ENCODE measurements around the gene RPS6KB2. TPM values are rescaled to one million over a fixed set of nuclear protein-coding genes. Genes with fewer than 3 reads are reported as not detected.

RPS6KB2 gene
- total RNA-seq, 4 donors from 2014 or later, result 22.2 to 35.4 (median 27.0) TPM

DNA sequence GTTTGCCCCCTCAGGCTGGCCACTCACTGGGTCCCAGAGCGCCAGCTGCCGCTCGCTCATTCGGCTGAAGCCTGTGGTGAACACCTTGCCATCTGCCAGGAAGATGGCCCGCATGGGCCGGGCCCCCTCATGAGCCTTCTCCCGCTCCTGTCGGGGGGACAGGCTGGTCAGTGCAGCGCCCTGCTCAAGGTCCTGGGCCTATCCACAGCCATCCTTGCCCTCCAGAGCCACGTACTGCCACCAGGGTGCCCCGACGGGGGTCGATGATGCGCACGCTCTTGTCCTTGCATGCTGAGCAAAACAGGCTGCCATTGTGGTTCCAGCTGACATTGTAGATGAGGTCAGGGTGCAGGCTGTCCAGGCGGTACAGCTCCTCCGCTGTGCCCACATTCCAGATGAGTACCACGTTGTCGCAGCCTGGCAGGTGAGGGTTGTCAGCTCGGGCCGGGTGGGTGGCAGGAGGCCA, 12.8 kb downstream of the RPS6KB2 start:
- TF ChIP-seq, protein P1, sequence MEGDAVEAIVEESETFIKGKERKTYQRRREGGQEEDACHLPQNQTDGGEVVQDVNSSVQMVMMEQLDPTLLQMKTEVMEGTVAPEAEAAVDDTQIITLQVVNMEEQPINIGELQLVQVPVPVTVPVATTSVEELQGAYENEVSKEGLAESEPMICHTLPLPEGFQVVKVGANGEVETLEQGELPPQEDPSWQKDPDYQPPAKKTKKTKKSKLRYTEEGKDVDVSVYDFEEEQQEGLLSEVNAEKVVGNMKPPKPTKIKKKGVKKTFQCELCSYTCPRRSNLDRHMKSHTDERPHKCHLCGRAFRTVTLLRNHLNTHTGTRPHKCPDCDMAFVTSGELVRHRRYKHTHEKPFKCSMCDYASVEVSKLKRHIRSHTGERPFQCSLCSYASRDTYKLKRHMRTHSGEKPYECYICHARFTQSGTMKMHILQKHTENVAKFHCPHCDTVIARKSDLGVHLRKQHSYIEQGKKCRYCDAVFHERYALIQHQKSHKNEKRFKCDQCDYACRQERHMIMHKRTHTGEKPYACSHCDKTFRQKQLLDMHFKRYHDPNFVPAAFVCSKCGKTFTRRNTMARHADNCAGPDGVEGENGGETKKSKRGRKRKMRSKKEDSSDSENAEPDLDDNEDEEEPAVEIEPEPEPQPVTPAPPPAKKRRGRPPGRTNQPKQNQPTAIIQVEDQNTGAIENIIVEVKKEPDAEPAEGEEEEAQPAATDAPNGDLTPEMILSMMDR (IDR thresholded peaks at IDR 0.05; ENCODE audit: low read depth), result no peak

DNA sequence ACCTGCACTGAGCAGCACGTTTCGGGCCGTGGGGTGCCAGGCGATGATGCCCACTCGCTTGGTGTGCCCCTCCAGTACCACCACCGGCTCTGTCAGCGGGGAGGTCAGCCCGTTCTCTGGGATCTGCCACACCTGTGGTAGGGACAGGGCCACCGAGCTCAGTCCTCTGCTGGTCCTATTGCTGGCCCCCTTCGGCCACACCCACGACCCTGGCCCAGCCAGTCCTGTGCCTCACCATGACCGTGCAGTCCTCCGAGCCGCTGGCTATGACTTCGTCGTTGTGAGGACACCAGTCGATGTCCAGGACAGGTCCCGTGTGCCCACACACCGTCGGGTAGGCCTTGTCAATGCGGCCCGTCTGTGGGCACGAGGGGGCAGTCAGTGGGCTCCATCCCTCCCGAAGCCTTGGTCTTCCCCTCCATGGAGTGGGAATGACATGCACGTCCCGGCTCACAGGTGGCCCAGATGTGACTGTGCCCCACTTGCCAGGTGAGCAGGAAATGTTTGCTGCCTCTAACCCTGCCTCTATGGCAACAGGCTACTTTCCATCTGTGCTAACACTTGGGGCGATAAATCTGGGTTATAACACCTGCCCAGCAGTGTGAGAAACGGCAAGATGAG, 13.5 kb downstream of the RPS6KB2 start:
- TF ChIP-seq, protein P1 (IDR thresholded peaks at IDR 0.05; ENCODE audit: low read depth), result no peak

DNA sequence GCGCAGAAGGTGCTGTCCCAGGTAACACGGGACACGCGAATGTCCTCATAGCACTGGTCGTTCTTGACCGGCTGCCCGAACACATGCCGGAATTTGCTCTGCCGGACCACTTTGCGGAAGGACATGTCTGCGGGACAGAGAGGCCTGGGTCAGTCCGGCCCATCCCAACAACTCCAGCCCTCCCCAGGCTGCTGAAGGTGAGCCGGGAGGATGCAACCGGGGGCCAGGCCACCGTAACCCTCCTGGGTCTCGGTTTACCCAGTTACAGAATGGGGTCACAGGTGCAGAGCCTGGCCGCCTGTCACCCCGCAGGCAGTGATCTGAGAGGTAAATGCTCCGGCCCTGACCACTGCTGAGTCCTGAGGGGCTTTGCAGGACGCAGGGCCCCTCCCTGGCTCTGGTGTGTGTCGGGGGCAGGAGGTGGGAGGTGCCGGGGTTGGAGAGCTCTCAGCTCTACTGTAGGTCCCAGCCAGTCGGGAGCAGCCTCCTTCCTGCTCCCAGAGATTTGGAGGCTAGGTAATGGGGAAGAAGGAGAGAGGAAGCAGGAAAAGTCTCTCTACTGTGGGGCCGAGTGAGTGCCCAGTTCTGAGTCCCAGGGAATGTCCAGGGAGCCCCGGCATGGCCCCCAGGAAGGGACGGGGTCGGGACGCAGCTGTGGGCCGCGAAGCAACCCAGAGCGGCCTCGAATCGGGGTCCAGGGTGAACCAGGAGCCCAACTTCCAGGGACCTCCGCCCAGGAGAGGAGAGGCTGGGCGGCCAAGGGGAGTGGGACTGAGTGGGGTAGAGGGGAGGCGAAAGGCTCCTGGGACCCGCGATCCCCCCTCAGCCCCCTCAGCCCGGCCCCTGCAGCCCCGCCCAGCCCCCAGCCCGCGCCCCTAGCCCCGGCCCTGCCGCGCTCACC, 14.5 kb downstream of the RPS6KB2 start:
- TF ChIP-seq, protein P1 (IDR thresholded peaks at IDR 0.05; ENCODE audit: low read depth), result no peak

DNA sequence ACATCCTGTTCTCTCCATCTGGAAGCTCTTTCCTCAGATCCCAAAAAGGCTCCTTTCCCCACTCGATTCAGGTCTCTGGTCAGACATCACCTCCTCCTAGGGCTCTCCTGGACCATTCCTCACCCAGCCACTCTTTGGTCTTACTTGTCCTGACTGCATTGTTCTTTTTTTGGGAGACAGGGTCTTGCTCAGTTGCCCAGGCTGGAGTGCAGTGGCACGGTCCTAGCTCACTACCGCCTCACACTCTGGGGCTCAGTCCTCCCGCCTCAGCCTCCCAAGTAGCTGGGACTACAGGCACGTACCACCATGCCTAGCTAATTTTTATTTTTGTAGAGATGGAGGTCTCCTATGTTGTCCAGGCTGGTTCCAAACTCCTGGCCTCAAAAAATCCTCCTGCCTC, 17.2 kb downstream of the RPS6KB2 start:
- TF ChIP-seq, protein P1 (IDR thresholded peaks at IDR 0.05; ENCODE audit: low read depth), result no peak

DNA sequence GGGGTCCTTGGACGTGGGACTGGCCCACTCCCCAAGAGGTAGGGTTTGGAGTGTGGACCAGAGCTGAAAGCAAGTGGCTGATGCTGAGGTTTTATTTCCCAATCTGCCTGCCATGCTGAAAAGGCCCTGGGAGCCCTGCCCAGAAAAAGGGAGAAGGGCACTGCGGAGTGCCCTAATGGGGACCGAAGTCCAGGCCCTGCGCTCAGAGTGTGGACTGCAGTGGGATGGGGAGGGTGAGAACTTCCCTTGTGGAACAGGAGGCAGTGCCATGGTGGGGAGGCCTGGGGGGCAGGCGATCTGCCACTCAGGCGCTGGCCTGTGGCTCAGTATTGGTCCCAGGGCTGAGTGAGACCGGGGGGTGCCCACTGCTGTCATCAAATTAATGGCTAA, 19.9 kb downstream of the RPS6KB2 start:
- TF ChIP-seq, protein P1 (IDR thresholded peaks at IDR 0.05; ENCODE audit: low read depth), result no peak

DNA sequence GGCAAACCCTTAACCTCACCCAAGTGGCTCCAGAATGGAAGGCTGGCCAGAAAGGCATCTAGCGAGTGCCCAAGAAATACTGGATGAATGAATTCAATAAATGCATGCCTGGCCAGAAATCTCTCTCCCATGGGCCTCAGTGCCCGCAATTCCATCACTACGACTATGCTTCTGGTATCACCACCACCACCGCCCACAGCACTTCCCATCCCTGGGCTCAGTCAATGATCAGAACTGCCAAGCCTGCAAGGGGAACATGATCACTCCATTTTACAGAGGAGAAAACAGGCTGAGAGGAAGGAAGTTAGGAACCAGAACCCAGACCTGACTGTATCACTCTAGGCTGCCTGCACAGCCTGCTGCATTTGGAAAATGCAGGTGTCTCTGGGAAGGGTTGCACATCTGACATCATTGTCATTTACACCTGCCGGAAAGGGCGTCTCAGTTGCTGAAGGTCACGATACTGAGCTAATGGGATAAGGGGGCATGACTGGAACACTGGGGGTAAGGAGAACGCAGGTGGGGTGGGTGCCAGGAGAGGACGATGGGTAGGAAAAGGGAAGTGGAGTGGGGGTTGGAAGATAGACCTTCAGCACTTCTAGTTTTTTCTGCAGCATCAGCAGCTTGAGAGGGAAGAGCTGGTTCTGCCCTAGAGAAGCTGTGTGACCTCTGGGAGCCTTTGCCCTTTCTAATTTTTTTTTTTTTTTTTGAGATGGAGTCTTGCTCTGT, 21.0 kb downstream of the RPS6KB2 start:
- TF ChIP-seq, protein P1 (IDR thresholded peaks at IDR 0.05; ENCODE audit: low read depth), result no peak

Measured in subcutaneous adipose tissue (tissue), 4 donors.